Liver (tissue), 9 donors: ENCODE results near the gene RASL10A. TPM values are rescaled to one million over a fixed set of nuclear protein-coding genes. Genes with fewer than 3 reads are reported as not detected.

ENCODE experiments used
- DNase-seq: peaks from one replicate; pipeline ENCODE4 v3.0.0-alpha.2; 2017; ENCODE audit warnings: low spot score
- H3K27ac ChIP-seq, 2 donors: one replicate each; pipeline ENCODE4 v1.7.0; 2013; ENCODE audit warnings: inconsistent platforms in 2 of 2, low read length in 2 of 2, control low read depth in 1 of 2, low read depth in 1 of 2, mild to moderate bottlenecking in 1 of 2
- H3K27me3 ChIP-seq, 4 donors: one replicate each; pipeline versions ENCODE4 v1.6.1 to v1.7.0; 2013; ENCODE audit warnings: low read length in 3 of 4, inconsistent platforms in 1 of 4, mild to moderate bottlenecking in 1 of 4, moderate library complexity in 1 of 4; ENCODE audit not compliant: control insufficient read depth in 4 of 4, insufficient read depth in 4 of 4
- H3K36me3 ChIP-seq, 4 donors: one replicate each; pipeline versions ENCODE4 v1.6.1 to v1.7.0; 2013; ENCODE audit warnings: low read length in 3 of 4, mild to moderate bottlenecking in 3 of 4, low read depth in 1 of 4, moderate library complexity in 1 of 4; ENCODE audit not compliant: control insufficient read depth in 4 of 4, insufficient read depth in 3 of 4
- H3K4me1 ChIP-seq, 4 donors: one replicate each; pipeline versions ENCODE4 v1.6.1 to v1.7.0; 2013; ENCODE audit warnings: low read length in 3 of 4, mild to moderate bottlenecking in 3 of 4, moderate library complexity in 1 of 4; ENCODE audit not compliant: control insufficient read depth in 4 of 4, insufficient read depth in 4 of 4
- H3K4me3 ChIP-seq, 3 donors: one replicate each; pipeline versions ENCODE4 v1.6.1 to v1.7.0; 2013; ENCODE audit warnings: low read length in 3 of 3, control low read depth in 1 of 3, low read depth in 1 of 3, mild to moderate bottlenecking in 1 of 3
- H3K9ac ChIP-seq, 2 donors: one replicate each; pipeline ENCODE4 v1.7.0; 2013; ENCODE audit warnings: low read length in 2 of 2, mild to moderate bottlenecking in 2 of 2, moderate library complexity in 2 of 2, control low read depth in 1 of 2, low read depth in 1 of 2
- H3K9me3 ChIP-seq, 4 donors: one replicate each; pipeline versions ENCODE4 v1.6.1 to v1.7.0; 2013; ENCODE audit warnings: low read length in 3 of 4; ENCODE audit not compliant: control insufficient read depth in 4 of 4
- ATF3 ChIP-seq: IDR thresholded peaks from 2 replicates; pipeline ENCODE4 v1.6.1; 2016; ENCODE audit warnings: antibody characterized with exemption
- CTCF ChIP-seq: fragments of 150-350 bp; IDR thresholded peaks from 2 replicates; pipeline ENCODE4 v1.5.1; 2017; ENCODE audit warnings: improper control_type of control experiment, low read depth, low read length; ENCODE audit not compliant: missing input control
- EGR1 ChIP-seq, 2 donors: IDR thresholded peaks; 2 replicates each; pipeline ENCODE4 v1.6.1; 2016 to 2018; ENCODE audit warnings: antibody characterized with exemption in 2 of 2, low read depth in 2 of 2
- FOXA1 ChIP-seq: IDR thresholded peaks from 2 replicates; pipeline ENCODE4 v1.6.1; 2016; ENCODE audit warnings: antibody characterized with exemption
- FOXA2 ChIP-seq: IDR thresholded peaks from 2 replicates; pipeline ENCODE4 v1.6.1; 2016; ENCODE audit warnings: antibody characterized with exemption
- GABPA ChIP-seq, 2 donors: IDR thresholded peaks in 1 of 2; conservative IDR thresholded peaks in 1 of 2; 2 replicates each; pipeline ENCODE4 v1.6.1; 2016; ENCODE audit warnings: antibody characterized with exemption in 2 of 2, mild to moderate bottlenecking in 1 of 2, moderate library complexity in 1 of 2
- HNF4A ChIP-seq, 2 donors: conservative IDR thresholded peaks; 2 replicates each; pipeline ENCODE4 v1.6.1; 2016; ENCODE audit warnings: antibody characterized with exemption in 2 of 2, mild to moderate bottlenecking in 2 of 2
- HNF4G ChIP-seq: IDR thresholded peaks from 2 replicates; pipeline ENCODE4 v1.6.1; 2016; ENCODE audit warnings: antibody characterized with exemption
- JUND ChIP-seq, 2 donors: IDR thresholded peaks; 2 replicates each; pipeline ENCODE4 v1.6.1; 2016; ENCODE audit warnings: antibody characterized with exemption in 2 of 2
- MAX ChIP-seq: IDR thresholded peaks from 2 replicates; pipeline ENCODE4 v1.6.1; 2016; ENCODE audit warnings: antibody characterized with exemption
- NR2F2 ChIP-seq: IDR thresholded peaks from 2 replicates; pipeline ENCODE4 v1.6.1; 2016; ENCODE audit warnings: antibody characterized with exemption
- RAD21 ChIP-seq, 2 donors: IDR thresholded peaks; 2 replicates each; pipeline ENCODE4 v1.6.1; 2016; ENCODE audit warnings: antibody characterized with exemption in 2 of 2, mild to moderate bottlenecking in 2 of 2
- REST ChIP-seq: IDR thresholded peaks from 2 replicates; pipeline ENCODE4 v1.6.1; 2016; ENCODE audit warnings: antibody characterized with exemption, mild to moderate bottlenecking
- RXRA ChIP-seq, 2 donors: IDR thresholded peaks; 2 replicates each; pipeline ENCODE4 v1.6.1; 2017 to 2018; ENCODE audit warnings: antibody characterized with exemption in 2 of 2, mild to moderate bottlenecking in 1 of 2
- SP1 ChIP-seq: IDR thresholded peaks from 2 replicates; pipeline ENCODE4 v1.6.1; 2018; ENCODE audit warnings: antibody characterized with exemption, mild to moderate bottlenecking
- TAF1 ChIP-seq: conservative IDR thresholded peaks from 2 replicates; pipeline ENCODE4 v1.6.1; 2016; ENCODE audit warnings: antibody characterized with exemption, mild to moderate bottlenecking
- YY1 ChIP-seq: IDR thresholded peaks from 2 replicates; pipeline ENCODE4 v1.6.1; 2016; ENCODE audit warnings: antibody characterized with exemption, mild to moderate bottlenecking
- ZBTB33 ChIP-seq: IDR thresholded peaks from 2 replicates; pipeline ENCODE4 v1.6.1; 2016; ENCODE audit warnings: antibody characterized with exemption
- WGBS: extraction: QIAGEN DNeasy Blood & Tissue Kit; methylation state at CpG from one replicate; pipeline ENCODE4 v1.1.7; 2013; 5-methylcytosine and 5-hydroxymethylcytosine counted together
- polyA plus RNA-seq, 2 donors: library from polyadenylated mRNA; stranded (reverse) in 1 of 2; unstranded in 1 of 2; fragments of 200-250 nt in 1 of 2; fragments of >200 nt in 1 of 2; fragmentation: Nextera tagmentation in 1 of 2; extraction: Ambion mirVana in 1 of 2; gene quantifications; one replicate each; pipeline versions ENCODE4 v1.2.1 to v1.2.3, GENCODE V29; 2013 to 2015
- total RNA-seq, 2 donors: library from RNA; depleted of rRNA; stranded (reverse); fragments of >200 nt; gene quantifications; one replicate each; pipeline ENCODE4 v1.2.3, GENCODE V29; 2014
- donor health status: healthy.
- donor health status: healthy.
- donor health status: healthy.
- donor health status: healthy.
- donor health status: healthy.

The RASL10A gene
- total and polyA plus RNA-seq, 4 donors, result 0.10 to 0.79 (median 0.47) TPM

- Histone ChIP-seq H3K9me3 (no peaks in the 10 kb centered on the region), H3K27ac (no peak overlapping the region), H3K36me3 (peaks cover 31 to 92% (median 85%) of the 10 kb centered on the region in 4 donors), H3K27me3 (no peaks in the 10 kb centered on the region), H3K9ac (no peak overlapping the region), H3K4me3 (no peak overlapping the region), H3K4me1 (no peaks in the 10 kb centered on the region)
- WGBS, result 82% methylated on average over 7 of the region's 7 CpGs
- no peak for DNase-seq
- TF ChIP-seq SP1, result no peak
- no peak for TF ChIP-seq GABPA (IDR thresholded peaks at IDR 0.05 in 1 of 2, conservative IDR thresholded peaks at IDR 0.05 in 1 of 2)
- TF ChIP-seq JUND (IDR thresholded peaks at IDR 0.05), result no peak
- TF ChIP-seq ZBTB33, result no peak
- no peak for TF ChIP-seq CTCF
- no peak for TF ChIP-seq RAD21 (IDR thresholded peaks at IDR 0.05)
- no peak for TF ChIP-seq MAX
- TF ChIP-seq RXRA (IDR thresholded peaks at IDR 0.05), result no peak
- TF ChIP-seq HNF4G, result no peak
- TF ChIP-seq HNF4A (conservative IDR thresholded peaks at IDR 0.05), result no peak
- TF ChIP-seq REST, result no peak
- TF ChIP-seq FOXA1, result no peak
- no peak for TF ChIP-seq FOXA2
- no peak for TF ChIP-seq EGR1 (IDR thresholded peaks at IDR 0.05; ENCODE audit: low read depth in 2 of 2)
- no peak for TF ChIP-seq ATF3
- no peak for TF ChIP-seq TAF1
- TF ChIP-seq YY1, result no peak
- no peak for TF ChIP-seq NR2F2
Observed at GRCh38 chr22:29291215-29291614, 24.3 kb downstream of the RASL10A start.

- 80% methylated on average over 5 of the region's 5 CpGs for WGBS
- no peaks in the 10 kb centered on the region for H3K9me3 ChIP-seq
- no peak overlapping the region for H3K9ac ChIP-seq
- no peak for DNase-seq
- H3K27ac ChIP-seq, result no peak overlapping the region
- H3K36me3 ChIP-seq, result peaks cover 29 to 87% (median 82%) of the 10 kb centered on the region in 4 donors
- H3K4me1 ChIP-seq, result no peaks in the 10 kb centered on the region
- TF ChIP-seq SP1 (no peak), GABPA (IDR thresholded peaks at IDR 0.05 in 1 of 2, conservative IDR thresholded peaks at IDR 0.05 in 1 of 2) (no peak), REST (no peak), NR2F2 (no peak), HNF4G (no peak), MAX (no peak), ATF3 (no peak), EGR1 (IDR thresholded peaks at IDR 0.05; ENCODE audit: low read depth in 2 of 2) (no peak), RAD21 (IDR thresholded peaks at IDR 0.05) (no peak)
- H3K27me3 ChIP-seq, result no peaks in the 10 kb centered on the region
- no peak overlapping the region for H3K4me3 ChIP-seq
Observed at GRCh38 chr22:29290061-29290460, 25.4 kb downstream of the RASL10A start.
